Renal cortical epithelial cell (primary cell): Measurements from ENCODE around the gene M6PR. TPM values are rescaled to one million over a fixed set of nuclear protein-coding genes. Genes with fewer than 3 reads are reported as not detected.
"Not testable (repeated sequence)": the region's sequence is repeated elsewhere in the genome, so short reads cannot be mapped to it uniquely, and the experiment has no call there.

Source experiments
- DNase-seq: peaks from one replicate; pipeline ENCODE4 v3.0.0-alpha.2; 2011; ENCODE audit warnings: low read depth
- total RNA-seq: library from RNA; depleted of rRNA; stranded (reverse); fragments of >200 nt; gene quantifications from 2 replicates; pipeline ENCODE4 v1.2.3, GENCODE V29; 2014

The M6PR gene
- total RNA-seq, 1 donor from 2014 or later: 223 TPM

GRCh38 chr12:8950702-8951478, 1.4 kb upstream of the M6PR start:
- no peak for DNase-seq

GRCh38 chr12:8950221-8950527, 729 bp upstream of the M6PR start:
- DNase-seq: no peak

GRCh38 chr12:8948701-8949341, 624 bp downstream of the M6PR start:
- DNase-seq: peak; percentile 11

GRCh38 chr12:8947737-8948136, 1.7 kb downstream of the M6PR start:
- DNase-seq: no peak

- DNase-seq: no peak
These were observed 2.7 kb downstream of the M6PR start for GRCh38 chr12:8946733-8947132.

GRCh38 chr12:8943565-8944186, 5.8 kb downstream of the M6PR start:
- no peak for DNase-seq

GRCh38 chr12:8941691-8942478, 7.6 kb downstream of the M6PR start:
- DNase-seq: no peak

- not testable (repeated sequence) for DNase-seq
These were observed 11.5 kb downstream of the M6PR start for GRCh38 chr12:8937842-8938442.

- DNase-seq: no peak
These were observed 12.7 kb downstream of the M6PR start for GRCh38 chr12:8936735-8937134.

GRCh38 chr12:8934080-8934479, 15.4 kb downstream of the M6PR start:
- DNase-seq: not testable (repeated sequence)

GRCh38 chr12:8932464-8932863, 17.0 kb downstream of the M6PR start:
- not testable (repeated sequence) for DNase-seq

GRCh38 chr12:8930655-8931323, 18.7 kb downstream of the M6PR start:
- DNase-seq: not testable (repeated sequence)

- no peak for DNase-seq
These were observed 26.9 kb downstream of the M6PR start for GRCh38 chr12:8922544-8922943.

GRCh38 chr12:8919643-8920042, 29.8 kb downstream of the M6PR start:
- DNase-seq: not testable (repeated sequence)

- no peak for DNase-seq
These were observed 31.7 kb downstream of the M6PR start for GRCh38 chr12:8917751-8918150.

GRCh38 chr12:8917031-8917430, 32.4 kb downstream of the M6PR start:
- DNase-seq: no peak

- DNase-seq: no peak
These were observed 33.3 kb downstream of the M6PR start for GRCh38 chr12:8916154-8916553.

- peak; percentile 45 for DNase-seq
These were observed 34.5 kb downstream of the M6PR start for GRCh38 chr12:8914716-8915526.

GRCh38 chr12:8914033-8914715, 35.3 kb downstream of the M6PR start, which contains the start of gene PHC1:
Gene PHC1 (plus strand): TSS chr12:8914509. CDS start chr12:8917678, 3,169 bp downstream.
- DNase-seq: peak; percentile 61

GRCh38 chr12:8913702-8914032, 35.8 kb downstream of the M6PR start:
- DNase-seq: peak; percentile 10
